GM18858 (cell line): ENCODE data around the gene DHDH.
A peak's percentile ranks its signal among the peaks of the same experiment; 100 is the strongest.

Experiments
- ATAC-seq: cut with Tn5 transposase; IDR thresholded peaks from one replicate; pipeline ENCODE4 v1.9.1; 2021; ENCODE audit not compliant: unreplicated experiment

DHDH gene

GRCh38 chr19:48965040-48965805 is 31.7 kb downstream of the DHDH start, which contains the start of gene FTL:
Gene FTL, plus strand, starts transcription at chr19:48965309. Its CDS starts 199 bp downstream, at chr19:48965508.
- peak; percentile 42 for ATAC-seq

- peak; percentile 16 for ATAC-seq
Measured at GRCh38 chr19:48965806-48966540, 32.5 kb downstream of the DHDH start.

- no peak for ATAC-seq
Measured at GRCh38 chr19:48966541-48967345, 33.2 kb downstream of the DHDH start.

- no peak for ATAC-seq
Measured at GRCh38 chr19:48967346-48968178, 34.1 kb downstream of the DHDH start.

GRCh38 chr19:48968179-48968661 is 34.7 kb downstream of the DHDH start:
- no peak for ATAC-seq

GRCh38 chr19:48968813-48969218 is 35.3 kb downstream of the DHDH start:
- no peak for ATAC-seq

GRCh38 chr19:48969276-48970138 is 36.0 kb downstream of the DHDH start:
- ATAC-seq: no peak

GRCh38 chr19:48970139-48970766 is 36.8 kb downstream of the DHDH start:
- no peak for ATAC-seq

- ATAC-seq: no peak
Measured at GRCh38 chr19:48970923-48971395, 37.5 kb downstream of the DHDH start.

- ATAC-seq: no peak
Measured at GRCh38 chr19:48975947-48976847, 42.7 kb downstream of the DHDH start.

- ATAC-seq: no peak
Measured at GRCh38 chr19:48977061-48977460, 43.6 kb downstream of the DHDH start.

- ATAC-seq: no peak
Measured at GRCh38 chr19:48982280-48982679, 48.8 kb downstream of the DHDH start.

GRCh38 chr19:48985711-48986110 is 52.2 kb downstream of the DHDH start:
- ATAC-seq: no peak

- no peak for ATAC-seq
Measured at GRCh38 chr19:48986211-48986610, 52.7 kb downstream of the DHDH start.

GRCh38 chr19:48987323-48987722 is 53.8 kb downstream of the DHDH start:
- ATAC-seq: no peak

GRCh38 chr19:48988286-48988685 is 54.8 kb downstream of the DHDH start:
- no peak for ATAC-seq

GRCh38 chr19:48988860-48989259 is 55.4 kb downstream of the DHDH start:
- no peak for ATAC-seq
